DND-41 (cell line): ENCODE results near the gene PIM2.

Experiments used
- ATAC-seq: fragments of 200-7000 bp; cut with Tn5 transposase; 3 replicates; pipeline ENCODE4 v1.9.1; 2021; ENCODE audit warnings: low read depth; ENCODE audit not compliant: insufficient read depth
- DNase-seq: peaks from one replicate; pipeline ENCODE4 v3.0.0-alpha.2; 2020
- H2AFZ ChIP-seq: 2 replicates; pipeline ENCODE4 v1.6.0; 2012; ENCODE audit warnings: low read depth, low read length
- H3K27ac ChIP-seq: 2 replicates; pipeline ENCODE4 v1.5.1; 2012; ENCODE audit warnings: low read length, inconsistent platforms
- H3K27me3 ChIP-seq: fragments of 200-600 bp; sonication (generic); 2 replicates; pipeline ENCODE4 v1.6.0; 2012; ENCODE audit warnings: low read length, mild to moderate bottlenecking, inconsistent platforms; ENCODE audit not compliant: insufficient read depth, poor library complexity
- H3K36me3 ChIP-seq: 2 replicates; pipeline ENCODE4 v1.5.1; 2012; ENCODE audit warnings: low read length, inconsistent platforms; ENCODE audit not compliant: insufficient read depth
- H3K4me1 ChIP-seq: 2 replicates; pipeline ENCODE4 v1.5.1; 2012; ENCODE audit warnings: mild to moderate bottlenecking, low read length; ENCODE audit not compliant: insufficient read depth
- H3K4me2 ChIP-seq: 2 replicates; pipeline ENCODE4 v1.6.0; 2012; ENCODE audit warnings: mild to moderate bottlenecking, moderate library complexity, low read length, inconsistent platforms; ENCODE audit not compliant: insufficient read depth
- H3K4me3 ChIP-seq, 2 experiments: fragments of 200-600 bp in 1 of 2; shearing (Covaris generic) in 1 of 2; 2 replicates each; pipeline ENCODE4 v1.5.1; 2012 to 2016; ENCODE audit warnings: inconsistent platforms in 2 of 2, low read length in 2 of 2, mild to moderate bottlenecking in 2 of 2, low read depth in 1 of 2, moderate library complexity in 1 of 2
- H3K79me2 ChIP-seq: 2 replicates; pipeline ENCODE4 v1.6.0; 2012; ENCODE audit warnings: low read length, inconsistent platforms; ENCODE audit not compliant: insufficient read depth
- H3K9ac ChIP-seq: 2 replicates; pipeline ENCODE4 v1.6.0; 2012; ENCODE audit warnings: low read depth, mild to moderate bottlenecking, inconsistent platforms, low read length, moderate library complexity
- H3K9me3 ChIP-seq: 2 replicates; pipeline ENCODE4 v1.5.1; 2012; ENCODE audit warnings: low read length, moderate library complexity, mild to moderate bottlenecking, inconsistent platforms; ENCODE audit not compliant: insufficient read depth, severe bottlenecking
- H4K20me1 ChIP-seq: 2 replicates; pipeline ENCODE4 v1.6.0; 2012; ENCODE audit warnings: low read length; ENCODE audit not compliant: insufficient read depth
- CTCF ChIP-seq: IDR thresholded peaks from 2 replicates; pipeline ENCODE4 v1.5.1; 2012; ENCODE audit warnings: borderline replicate concordance, low read length, moderate library complexity, mild to moderate bottlenecking; ENCODE audit not compliant: poor library complexity, severe bottlenecking; ENCODE audit errors: extremely low read depth
- EZH2 ChIP-seq: IDR thresholded peaks from 3 replicates; pipeline ENCODE4 v1.6.1; 2012; ENCODE audit warnings: borderline replicate concordance, low read depth, mild to moderate bottlenecking, moderate library complexity, low read length, inconsistent platforms; ENCODE audit not compliant: severe bottlenecking

Gene PIM2

GRCh38 chrX:48927736-48928382 lies 9.0 kb upstream of the PIM2 start:
- ATAC-seq, result no peak
- Histone ChIP-seq H3K27ac (no peak overlapping the region), H3K4me2 (no peak overlapping the region), H3K79me2 (no peaks in the 10 kb centered on the region), H3K9me3 (no peaks in the 10 kb centered on the region), H3K4me3 (no peak overlapping the region), H3K27me3 (no peaks in the 10 kb centered on the region), H3K9ac (no peak overlapping the region), H3K36me3 (peaks cover 40% of the 10 kb centered on the region), H2AFZ (no peak overlapping the region), H3K4me1 (no peaks in the 10 kb centered on the region), H4K20me1 (no peaks in the 10 kb centered on the region; the same call in 1 of the 2 replicates)
- TF ChIP-seq EZH2 (no peak), CTCF (no peak)
- no peak for DNase-seq

GRCh38 chrX:48927123-48927522 lies 8.3 kb upstream of the PIM2 start:
- Histone ChIP-seq H3K36me3 (peaks cover 41% of the 10 kb centered on the region), H3K79me2 (no peaks in the 10 kb centered on the region), H2AFZ (no peak overlapping the region), H3K4me1 (no peaks in the 10 kb centered on the region), H3K9me3 (no peaks in the 10 kb centered on the region), H3K4me3 (no peak overlapping the region), H3K27ac (no peak overlapping the region), H3K4me2 (no peak overlapping the region), H4K20me1 (no peaks in the 10 kb centered on the region; the same call in 1 of the 2 replicates), H3K27me3 (no peaks in the 10 kb centered on the region), H3K9ac (no peak overlapping the region)
- ATAC-seq, result no peak
- TF ChIP-seq CTCF (no peak), EZH2 (no peak)
- no peak for DNase-seq

GRCh38 chrX:48924270-48924669 lies 5.4 kb upstream of the PIM2 start:
- peaks cover 13% of the 10 kb centered on the region for H3K4me1 ChIP-seq
- no peak overlapping the region for H3K27ac ChIP-seq
- DNase-seq, result no peak
- no peaks in the 10 kb centered on the region for H3K79me2 ChIP-seq
- no peak overlapping the region for H3K9ac ChIP-seq
- H4K20me1 ChIP-seq, result peaks cover 10% of the 10 kb centered on the region; the same call in 1 of the 2 replicates
- peaks cover 31% of the 10 kb centered on the region for H3K36me3 ChIP-seq
- H3K4me2 ChIP-seq, result no peak overlapping the region
- H3K9me3 ChIP-seq, result no peaks in the 10 kb centered on the region
- H2AFZ ChIP-seq, result no peak overlapping the region
- ATAC-seq, result no peak
- H3K4me3 ChIP-seq, result no peak overlapping the region
- TF ChIP-seq EZH2, result no peak
- TF ChIP-seq CTCF, result no peak
- no peaks in the 10 kb centered on the region for H3K27me3 ChIP-seq
